ENCODE data around the gene SLC38A11.

The SLC38A11 gene

DNA sequence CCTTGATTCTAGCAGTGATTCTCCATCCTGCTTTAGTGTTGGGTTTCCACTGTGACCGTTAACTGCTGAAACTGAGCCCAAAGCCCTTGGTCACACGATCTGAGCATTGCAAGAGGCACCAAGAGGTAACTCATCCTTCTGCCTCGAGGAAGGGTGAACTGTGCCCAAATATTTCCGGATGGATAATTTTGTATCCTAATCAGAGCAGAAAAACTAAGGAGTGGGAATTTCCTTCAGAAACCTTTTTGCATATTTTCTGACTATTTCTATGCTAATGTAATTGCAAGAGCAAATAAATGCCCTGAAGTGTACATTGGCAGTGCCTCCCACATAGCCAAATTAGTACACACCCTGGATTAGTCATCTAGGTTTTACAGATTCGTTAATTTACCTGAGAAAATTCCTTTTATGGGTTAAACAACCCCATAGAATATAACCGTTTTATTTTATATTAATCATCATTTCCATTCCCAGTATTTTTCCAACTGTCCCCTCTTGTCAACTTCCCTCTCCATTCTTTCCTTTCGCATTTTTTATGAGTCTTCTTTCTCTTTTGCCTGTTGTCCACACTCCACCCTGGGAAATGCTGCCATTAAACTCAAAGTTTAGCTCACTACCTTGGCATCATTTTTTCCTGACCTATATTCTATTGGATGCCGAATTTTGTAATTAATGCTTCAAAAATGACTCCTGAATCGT lies 82.0 kb downstream of the SLC38A11 start:
- TF ChIP-seq, protein P1, sequence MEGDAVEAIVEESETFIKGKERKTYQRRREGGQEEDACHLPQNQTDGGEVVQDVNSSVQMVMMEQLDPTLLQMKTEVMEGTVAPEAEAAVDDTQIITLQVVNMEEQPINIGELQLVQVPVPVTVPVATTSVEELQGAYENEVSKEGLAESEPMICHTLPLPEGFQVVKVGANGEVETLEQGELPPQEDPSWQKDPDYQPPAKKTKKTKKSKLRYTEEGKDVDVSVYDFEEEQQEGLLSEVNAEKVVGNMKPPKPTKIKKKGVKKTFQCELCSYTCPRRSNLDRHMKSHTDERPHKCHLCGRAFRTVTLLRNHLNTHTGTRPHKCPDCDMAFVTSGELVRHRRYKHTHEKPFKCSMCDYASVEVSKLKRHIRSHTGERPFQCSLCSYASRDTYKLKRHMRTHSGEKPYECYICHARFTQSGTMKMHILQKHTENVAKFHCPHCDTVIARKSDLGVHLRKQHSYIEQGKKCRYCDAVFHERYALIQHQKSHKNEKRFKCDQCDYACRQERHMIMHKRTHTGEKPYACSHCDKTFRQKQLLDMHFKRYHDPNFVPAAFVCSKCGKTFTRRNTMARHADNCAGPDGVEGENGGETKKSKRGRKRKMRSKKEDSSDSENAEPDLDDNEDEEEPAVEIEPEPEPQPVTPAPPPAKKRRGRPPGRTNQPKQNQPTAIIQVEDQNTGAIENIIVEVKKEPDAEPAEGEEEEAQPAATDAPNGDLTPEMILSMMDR (conservative IDR thresholded peaks at IDR 0.05; ENCODE audit: low read depth, low read length): no peak
- H2AFZ ChIP-seq (ENCODE audit: low read depth): no peak overlapping the region
- H3K4me1 ChIP-seq (ENCODE audit: low read depth, poor library complexity, severe bottlenecking): peaks cover 21% of the 10 kb centered on the region
- no peaks in the 10 kb centered on the region for H3K27me3 ChIP-seq (ENCODE audit: insufficient read depth, low read depth)
- H3K4me3 ChIP-seq (IDR thresholded peaks at IDR 0.05; ENCODE audit: insufficient read depth, low read depth, low read length): no peak overlapping the region
- no peaks in the 10 kb centered on the region for H3K36me3 ChIP-seq (ENCODE audit: insufficient read depth)
- H3K79me2 ChIP-seq (ENCODE audit: insufficient read depth, low read depth): no peaks in the 10 kb centered on the region
- no peak overlapping the region for H3K9ac ChIP-seq
- no peak overlapping the region for H3K27ac ChIP-seq
- H3K4me2 ChIP-seq: no peak overlapping the region
- H4K20me1 ChIP-seq (ENCODE audit: insufficient read depth): no peaks in the 10 kb centered on the region

DNA sequence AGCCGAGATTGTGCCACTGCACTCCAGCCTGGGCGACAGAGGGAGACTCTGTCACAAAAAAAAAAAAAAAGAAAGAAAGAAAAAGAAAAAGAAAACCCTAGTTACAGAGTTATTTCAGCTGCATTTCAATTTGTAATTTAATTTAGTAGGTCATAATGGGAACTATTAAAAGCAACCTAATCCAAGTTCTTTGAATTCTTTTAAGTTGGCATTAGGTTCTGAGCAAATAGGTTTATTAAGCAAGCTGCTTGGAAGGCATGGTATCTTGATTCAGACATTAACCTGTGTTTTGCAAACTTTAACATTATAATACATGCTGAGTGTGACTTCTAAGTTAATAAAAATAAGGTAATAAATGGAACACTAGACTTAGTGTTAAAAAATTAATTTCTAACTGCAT lies 83.9 kb downstream of the SLC38A11 start:
- H3K9ac ChIP-seq: no peak overlapping the region
- no peak overlapping the region for H3K4me3 ChIP-seq (IDR thresholded peaks at IDR 0.05; ENCODE audit: insufficient read depth, low read depth, low read length)
- peaks cover 24% of the 10 kb centered on the region for H3K4me1 ChIP-seq (ENCODE audit: low read depth, poor library complexity, severe bottlenecking)
- H3K4me2 ChIP-seq: no peak overlapping the region
- no peak overlapping the region for H3K27ac ChIP-seq
- TF ChIP-seq, protein P1 (conservative IDR thresholded peaks at IDR 0.05; ENCODE audit: low read depth, low read length): no peak
- no peaks in the 10 kb centered on the region for H3K36me3 ChIP-seq (ENCODE audit: insufficient read depth)
- H4K20me1 ChIP-seq (ENCODE audit: insufficient read depth): no peaks in the 10 kb centered on the region
- no peaks in the 10 kb centered on the region for H3K79me2 ChIP-seq (ENCODE audit: insufficient read depth, low read depth)
- no peak overlapping the region for H2AFZ ChIP-seq (ENCODE audit: low read depth)
- H3K27me3 ChIP-seq (ENCODE audit: insufficient read depth, low read depth): no peaks in the 10 kb centered on the region

GRCh38 chr2:164869420-164869772 lies 85.9 kb downstream of the SLC38A11 start:
- TF ChIP-seq, protein P1 (conservative IDR thresholded peaks at IDR 0.05; ENCODE audit: low read depth, low read length): no peak
- H3K4me1 ChIP-seq (ENCODE audit: low read depth, poor library complexity, severe bottlenecking): peaks cover 24% of the 10 kb centered on the region
- H3K36me3 ChIP-seq (ENCODE audit: insufficient read depth): no peaks in the 10 kb centered on the region
- H3K9ac ChIP-seq: no peak overlapping the region
- H4K20me1 ChIP-seq (ENCODE audit: insufficient read depth): no peaks in the 10 kb centered on the region
- H3K4me2 ChIP-seq: peak overlapping the region; percentile 40; the same call in 1 of the 2 replicates
- no peak overlapping the region for H3K27ac ChIP-seq
- H3K4me3 ChIP-seq (IDR thresholded peaks at IDR 0.05; ENCODE audit: insufficient read depth, low read depth, low read length): no peak overlapping the region
- H3K27me3 ChIP-seq (ENCODE audit: insufficient read depth, low read depth): no peaks in the 10 kb centered on the region
- H3K79me2 ChIP-seq (ENCODE audit: insufficient read depth, low read depth): no peaks in the 10 kb centered on the region
- no peak overlapping the region; the same call in 1 of the 2 replicates for H2AFZ ChIP-seq (ENCODE audit: low read depth)

DNA sequence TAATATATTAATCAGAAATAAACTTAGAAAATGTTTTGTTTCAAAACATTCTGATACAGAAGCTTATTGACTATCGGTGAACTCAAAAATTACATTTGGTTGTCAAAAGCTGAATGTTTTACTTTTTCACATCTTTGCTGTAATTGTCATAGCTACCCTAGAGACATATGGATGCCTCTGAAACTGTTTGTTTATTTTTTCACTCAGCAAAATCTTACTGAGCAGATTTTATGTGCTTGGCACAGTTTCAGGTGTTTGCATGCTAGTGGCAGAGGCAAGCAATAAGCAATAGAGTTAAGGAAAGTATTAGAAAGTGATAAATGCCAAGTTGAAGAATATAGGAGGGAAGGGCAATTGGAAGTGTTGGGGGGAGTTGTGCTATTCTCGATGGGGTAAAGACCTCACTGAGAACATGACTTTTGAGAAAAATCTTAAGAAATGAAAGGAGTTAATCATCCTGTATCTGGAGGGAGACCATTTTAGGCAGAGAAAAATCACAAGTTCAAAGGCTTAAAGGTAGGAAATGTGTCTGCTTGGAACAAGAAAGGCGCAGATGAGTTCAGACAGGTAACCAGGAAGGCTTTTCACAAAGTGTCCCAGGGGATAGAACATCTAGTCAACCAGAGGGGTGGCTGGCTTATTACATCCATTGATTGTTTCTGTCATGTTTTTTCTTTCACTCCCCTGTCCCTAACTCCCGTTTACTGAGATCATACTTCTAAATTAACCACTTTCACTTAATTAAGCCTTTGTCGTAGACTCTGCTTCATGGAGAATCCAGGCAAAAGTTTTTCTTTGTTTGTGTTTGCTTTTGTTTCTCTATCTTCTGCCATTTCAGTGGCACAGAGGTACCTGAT lies 86.5 kb downstream of the SLC38A11 start:
- Histone ChIP-seq H3K27ac (peak overlapping the region; percentile 11; the same call in 1 of the 2 replicates), H3K4me1 (ENCODE audit: low read depth, poor library complexity, severe bottlenecking) (peaks cover 24% of the 10 kb centered on the region), H2AFZ (ENCODE audit: low read depth) (no peak overlapping the region; the same call in 1 of the 2 replicates), H3K9ac (no peak overlapping the region), H3K4me3 (IDR thresholded peaks at IDR 0.05; ENCODE audit: insufficient read depth, low read depth, low read length) (no peak overlapping the region), H3K79me2 (ENCODE audit: insufficient read depth, low read depth) (no peaks in the 10 kb centered on the region), H3K4me2 (peak overlapping the region; percentile 40), H3K36me3 (ENCODE audit: insufficient read depth) (no peaks in the 10 kb centered on the region), H3K27me3 (ENCODE audit: insufficient read depth, low read depth) (no peaks in the 10 kb centered on the region), H4K20me1 (ENCODE audit: insufficient read depth) (no peaks in the 10 kb centered on the region)
- TF ChIP-seq, protein P1 (conservative IDR thresholded peaks at IDR 0.05; ENCODE audit: low read depth, low read length): no peak
